ENCODE measurements around the gene AGPAT1.
"Not testable (repeated sequence)": the region's sequence is repeated elsewhere in the genome, so short reads cannot be mapped to it uniquely, and the experiment has no call there.

GRCh38 chr6:32187725-32188380, 12.0 kb upstream of the AGPAT1 start:
- not testable (repeated sequence) for TF ChIP-seq SP1 (IDR thresholded peaks at IDR 0.05; ENCODE audit: low read depth, low read length); MAX (IDR thresholded peaks at IDR 0.05; ENCODE audit: low read depth, low read length); CTCF (IDR thresholded peaks at IDR 0.05 in 2 of 3, conservative IDR thresholded peaks at IDR 0.05 in 1 of 3; ENCODE audit: control insufficient read depth in 2 of 3, extremely low read depth in 1 of 3, insufficient read depth in 1 of 3, low read depth in 3 of 3, low read length in 3 of 3); REST (IDR thresholded peaks at IDR 0.05; ENCODE audit: low read depth, low read length); RFX5 (IDR thresholded peaks at IDR 0.05; ENCODE audit: low read depth, low read length)

All from GM12878 (cell line).